Endothelial cell of umbilical vein (primary cell): ENCODE measurements around the gene SCN7A. TPM values are rescaled to one million over a fixed set of nuclear protein-coding genes. Genes with fewer than 3 reads are reported as not detected.

Experiments
- BruUV-seq: library from RNA; stranded (reverse); fragments of 400-500 nt; replicated peaks from 2 replicates; lab custom pipeline; 2021; lab: Mats Ljungman, UMichigan
- CTCF ChIA-PET: fragments of 300-600, 350-600 bp; sonication (Branson Sonifier 250); formaldehyde crosslinking; loops from one replicate; lab custom pipeline; 2021; ENCODE audit warnings: antibody characterized with exemption, inconsistent platforms; lab: Charles Lee
- POLR2A ChIA-PET: fragments of 300-600, 350-600 bp; sonication (Branson Sonifier 250); formaldehyde crosslinking; loops from one replicate; lab custom pipeline; 2021; ENCODE audit warnings: antibody characterized with exemption, inconsistent platforms; lab: Charles Lee
- DNase-seq: peaks from one replicate; pipeline ENCODE4 v3.0.0-alpha.2; 2011; ENCODE audit warnings: low read depth, low spot score
- FAIRE-seq: peaks from 2 replicates; lab custom pipeline; 2011; peaks lifted over from hg19 to GRCh38; lab: Jason Lieb, UNC
- H2AFZ ChIP-seq: 2 replicates; pipeline ENCODE4 v1.6.0; 2012; ENCODE audit warnings: low read depth, low read length, control low read depth, inconsistent platforms
- H3K27ac ChIP-seq: 2 replicates; pipeline ENCODE4 v1.5.1; 2011; ENCODE audit warnings: low read depth, mild to moderate bottlenecking, control low read depth, low read length, moderate library complexity; ENCODE audit not compliant: insufficient read depth
- H3K27me3 ChIP-seq, 2 experiments: 2 replicates each; pipeline versions ENCODE4 v1.6.0 to v1.6.1; 2011; ENCODE audit warnings: low read length in 2 of 2, mixed read lengths in 1 of 2; ENCODE audit not compliant: control insufficient read depth in 2 of 2, insufficient read depth in 2 of 2
- H3K36me3 ChIP-seq, 2 experiments: 2 replicates in 1 of 2; 3 replicates in 1 of 2; pipeline ENCODE4 v1.5.1; 2011; ENCODE audit warnings: low read length in 2 of 2, mild to moderate bottlenecking in 1 of 2, moderate library complexity in 1 of 2; ENCODE audit not compliant: control insufficient read depth in 2 of 2, insufficient read depth in 2 of 2; ENCODE audit errors: extremely low read depth in 1 of 2
- H3K4me1 ChIP-seq: 3 replicates; pipeline ENCODE4 v1.5.1; 2011; ENCODE audit warnings: mild to moderate bottlenecking, low read length; ENCODE audit not compliant: control insufficient read depth, insufficient read depth; ENCODE audit errors: extremely low read depth
- H3K4me2 ChIP-seq: 2 replicates; pipeline ENCODE4 v1.6.1; 2011; ENCODE audit warnings: low read length, control low read depth, mixed read lengths; ENCODE audit not compliant: insufficient read depth
- H3K4me3 ChIP-seq, 3 experiments: fragments of 200-600 bp in 1 of 3; sonication (generic), shearing (Covaris generic) in 1 of 3; replicated peaks in 1 of 3; 2 replicates each; pipeline ENCODE4 v1.5.1; 2011 to 2016; ENCODE audit warnings: control low read depth in 3 of 3, low read length in 3 of 3, mild to moderate bottlenecking in 2 of 3, inconsistent platforms in 1 of 3, low read depth in 1 of 3, moderate library complexity in 1 of 3; ENCODE audit not compliant: insufficient read depth in 1 of 3
- H3K79me2 ChIP-seq: 2 replicates; pipeline ENCODE4 v1.6.0; 2012; ENCODE audit warnings: low read length, inconsistent platforms; ENCODE audit not compliant: control insufficient read depth, insufficient read depth
- H3K9ac ChIP-seq: replicated peaks from 2 replicates; pipeline ENCODE3; 2011; ENCODE audit warnings: low read length, control low read depth; ENCODE audit not compliant: insufficient read depth; ENCODE audit errors: extremely low read depth
- H3K9me1 ChIP-seq: replicated peaks from 3 replicates; pipeline ENCODE4 v1.6.0; 2011; ENCODE audit warnings: mild to moderate bottlenecking, low read length; ENCODE audit not compliant: control insufficient read depth, insufficient read depth; ENCODE audit errors: extremely low read depth
- H3K9me3 ChIP-seq: replicated peaks from 2 replicates; pipeline ENCODE4 v1.5.1; 2012; ENCODE audit warnings: low read length, inconsistent platforms; ENCODE audit not compliant: control insufficient read depth, insufficient read depth
- H4K20me1 ChIP-seq: replicated peaks from 2 replicates; pipeline ENCODE3; 2011; ENCODE audit warnings: mild to moderate bottlenecking, low read length; ENCODE audit not compliant: control insufficient read depth, insufficient read depth; ENCODE audit errors: extremely low read depth
- EZH2 ChIP-seq: IDR thresholded peaks from 2 replicates; pipeline ENCODE4 v1.6.1; 2012; ENCODE audit warnings: borderline replicate concordance, low read depth, mild to moderate bottlenecking, moderate library complexity, low read length, inconsistent platforms; ENCODE audit not compliant: severe bottlenecking
- FOS ChIP-seq: IDR thresholded peaks from 2 replicates; pipeline ENCODE4 v1.6.1; 2011; ENCODE audit warnings: mild to moderate bottlenecking, low read length, moderate library complexity, borderline replicate concordance; ENCODE audit not compliant: insufficient read depth
- GATA2 ChIP-seq: IDR thresholded peaks from 2 replicates; pipeline ENCODE4 v1.7.0; 2011; ENCODE audit warnings: low read depth, mild to moderate bottlenecking, moderate library complexity, mixed read lengths, low read length; ENCODE audit not compliant: insufficient read length, insufficient read depth
- JUN ChIP-seq: IDR thresholded peaks from 2 replicates; pipeline ENCODE4 v1.6.1; 2011; ENCODE audit warnings: borderline replicate concordance, low read depth; ENCODE audit not compliant: insufficient read length, insufficient read depth
- MYC ChIP-seq: IDR thresholded peaks from one replicate; pipeline ENCODE4 v1.6.1; 2011; ENCODE audit warnings: mild to moderate bottlenecking, low read depth, low read length
- POLR2A ChIP-seq: IDR thresholded peaks from 2 replicates; pipeline ENCODE4 v1.6.1; 2012; ENCODE audit warnings: low read depth, mild to moderate bottlenecking, control low read depth, low read length
- POLR2AphosphoS5 ChIP-seq: IDR thresholded peaks from 2 replicates; pipeline ENCODE4 v1.6.1; 2012; ENCODE audit warnings: low read depth, mild to moderate bottlenecking, control low read depth, low read length, moderate library complexity; ENCODE audit not compliant: insufficient read depth
- dilution Hi-C: fragments of 300-500 bp; cut with MboI; formaldehyde crosslinking; loops from one replicate; pipeline ENCODE4 v1.15.0; 2019; ENCODE audit warnings: low sequenced_read_pairs; ENCODE audit not compliant: extremely low pct_ligation_motif_present
- intact Hi-C: fragments of 100-400 bp; cut with micrococcal nuclease; formaldehyde crosslinking; loops from one replicate; pipeline ENCODE4 v1.10.0; 2022
- polyA plus RNA-seq, 4 experiments: library from polyadenylated mRNA; depleted of rRNA in 3 of 4; stranded (reverse) in 3 of 4; unstranded in 1 of 4; fragments of >200 nt; gene quantifications; 2 replicates each; pipeline versions ENCODE4 v1.2.1 to v1.2.3, GENCODE V29; 2011 to 2012; ENCODE audit warnings: missing spikeins in 1 of 4
- total RNA-seq: library from RNA; stranded (reverse); gene quantifications from 2 replicates; pipeline ENCODE4 v1.2.3, GENCODE V29; 2021
- TF ChIP-seq, protein P1 (sequence below), 2 donors: IDR thresholded peaks; 1 replicate in 1 of 2; 2 replicates in 1 of 2; pipeline ENCODE4 v1.5.1; 2011; ENCODE audit warnings: low read length in 2 of 2, mild to moderate bottlenecking in 2 of 2, moderate library complexity in 2 of 2, control low read depth in 1 of 2, inconsistent platforms in 1 of 2, low read depth in 1 of 2; ENCODE audit not compliant: insufficient read depth in 1 of 2; ENCODE audit errors: extremely low read depth in 1 of 2
- TF ChIP-seq, protein P2 (sequence below): IDR thresholded peaks from 2 replicates; pipeline ENCODE4 v1.6.1; 2011; ENCODE audit not compliant: insufficient read depth, insufficient read length

The SCN7A gene
- total and polyA plus RNA-seq, 2 donors (not counting 3 experiments of a cell fraction or from before 2014, with no cell fraction given), result not detected

DNA sequence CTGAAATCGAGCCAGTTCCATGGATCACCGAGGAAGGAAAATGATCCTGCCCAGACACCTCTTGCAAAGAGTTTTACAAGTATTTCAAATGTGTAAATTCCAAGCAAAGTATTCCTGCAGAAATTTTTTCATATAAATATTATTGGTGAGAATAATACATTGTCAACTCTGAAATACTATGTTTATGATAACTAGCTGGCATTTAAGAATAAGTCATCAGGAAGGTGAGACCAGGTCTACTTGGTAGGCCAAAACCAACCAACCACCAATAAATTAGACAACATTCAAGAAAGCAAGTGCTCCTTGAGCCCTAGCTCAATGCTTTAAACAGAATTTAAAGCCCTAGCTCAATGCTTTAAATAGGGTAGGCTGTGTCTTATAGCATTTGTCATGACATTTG is 21.7 kb downstream of the SCN7A start:
- Histone ChIP-seq H4K20me1 (no peaks in the 10 kb centered on the region), H3K36me3 (no peaks in the 10 kb centered on the region), H3K27ac (no peak overlapping the region), H3K4me1 (no peaks in the 10 kb centered on the region), H3K4me3 (no peak overlapping the region), H3K4me2 (no peak overlapping the region), H3K9me1 (no peaks in the 10 kb centered on the region), H3K9ac (no peak overlapping the region), H3K27me3 (no peaks in the 10 kb centered on the region), H3K9me3 (no peaks in the 10 kb centered on the region), H3K79me2 (no peaks in the 10 kb centered on the region), H2AFZ (no peak overlapping the region)
- FAIRE-seq, result no peak
- CTCF ChIA-PET, result interaction anchor here (1.1 kb wide), 1 partner anchor 9 kb away, joined by 3 read pairs; no protein-coding TSS in a partner anchor
- BruUV-seq, result no TSS peak
- no peak for TF ChIP-seq GATA2
- TF ChIP-seq POLR2A, result no peak
- no peak for TF ChIP-seq MYC
- no peak for TF ChIP-seq POLR2AphosphoS5
- no peak for TF ChIP-seq JUN
- TF ChIP-seq, protein P1, sequence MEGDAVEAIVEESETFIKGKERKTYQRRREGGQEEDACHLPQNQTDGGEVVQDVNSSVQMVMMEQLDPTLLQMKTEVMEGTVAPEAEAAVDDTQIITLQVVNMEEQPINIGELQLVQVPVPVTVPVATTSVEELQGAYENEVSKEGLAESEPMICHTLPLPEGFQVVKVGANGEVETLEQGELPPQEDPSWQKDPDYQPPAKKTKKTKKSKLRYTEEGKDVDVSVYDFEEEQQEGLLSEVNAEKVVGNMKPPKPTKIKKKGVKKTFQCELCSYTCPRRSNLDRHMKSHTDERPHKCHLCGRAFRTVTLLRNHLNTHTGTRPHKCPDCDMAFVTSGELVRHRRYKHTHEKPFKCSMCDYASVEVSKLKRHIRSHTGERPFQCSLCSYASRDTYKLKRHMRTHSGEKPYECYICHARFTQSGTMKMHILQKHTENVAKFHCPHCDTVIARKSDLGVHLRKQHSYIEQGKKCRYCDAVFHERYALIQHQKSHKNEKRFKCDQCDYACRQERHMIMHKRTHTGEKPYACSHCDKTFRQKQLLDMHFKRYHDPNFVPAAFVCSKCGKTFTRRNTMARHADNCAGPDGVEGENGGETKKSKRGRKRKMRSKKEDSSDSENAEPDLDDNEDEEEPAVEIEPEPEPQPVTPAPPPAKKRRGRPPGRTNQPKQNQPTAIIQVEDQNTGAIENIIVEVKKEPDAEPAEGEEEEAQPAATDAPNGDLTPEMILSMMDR (IDR thresholded peaks at IDR 0.05; ENCODE audit: extremely low read depth in 1 of 2, insufficient read depth in 1 of 2, low read depth in 1 of 2, low read length in 2 of 2), result no peak
- TF ChIP-seq, protein P2, sequence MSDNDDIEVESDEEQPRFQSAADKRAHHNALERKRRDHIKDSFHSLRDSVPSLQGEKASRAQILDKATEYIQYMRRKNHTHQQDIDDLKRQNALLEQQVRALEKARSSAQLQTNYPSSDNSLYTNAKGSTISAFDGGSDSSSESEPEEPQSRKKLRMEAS, result no peak
- no peak for TF ChIP-seq EZH2
- no peak for TF ChIP-seq FOS
- DNase-seq, result no peak
- dilution Hi-C loops, result no loop called here
- intact Hi-C loops, result no loop called here
- POLR2A ChIA-PET, result no interaction called here
